Suprapubic skin (tissue), 4 donors: Measurements from ENCODE around the gene OPA3. TPM values are rescaled to one million over a fixed set of nuclear protein-coding genes. Genes with fewer than 3 reads are reported as not detected.
"Not testable (repeated sequence)": the region's sequence is repeated elsewhere in the genome, so short reads cannot be mapped to it uniquely, and the experiment has no call there.

Experiments
- DNase-seq, 2 donors: peaks; one replicate each; pipeline ENCODE4 v3.0.0-alpha.2; 2019; ENCODE audit warnings: low spot score in 2 of 2
- H3K27ac ChIP-seq: fragments of 200-600 bp; sonication (generic); one replicate; pipeline ENCODE4 v1.5.1; 2019
- H3K27me3 ChIP-seq: fragments of 200-600 bp; sonication (generic); one replicate; pipeline ENCODE4 v1.5.1; 2019
- H3K36me3 ChIP-seq: fragments of 200-600 bp; sonication (generic); one replicate; pipeline ENCODE4 v1.5.1; 2019
- H3K4me1 ChIP-seq: fragments of 200-600 bp; sonication (generic); one replicate; pipeline ENCODE4 v1.5.1; 2019
- H3K4me3 ChIP-seq: fragments of 200-600 bp; sonication (generic); one replicate; pipeline ENCODE4 v1.5.1; 2019; ENCODE audit warnings: mild to moderate bottlenecking
- H3K9me3 ChIP-seq: fragments of 200-600 bp; sonication (generic); one replicate; pipeline ENCODE4 v1.5.1; 2019
- EP300 ChIP-seq: sonication (generic); formaldehyde crosslinking; IDR thresholded peaks from one replicate; pipeline ENCODE4 v1.6.1; 2017; ENCODE audit warnings: antibody characterized with exemption
- POLR2A ChIP-seq, 2 donors: fragments of 450-650 bp; IDR thresholded peaks; one replicate each; pipeline ENCODE4 v1.6.1; 2017; ENCODE audit warnings: antibody characterized with exemption in 2 of 2, mild to moderate bottlenecking in 2 of 2, moderate library complexity in 2 of 2
- POLR2AphosphoS5 ChIP-seq, 3 donors: sonication (generic); formaldehyde crosslinking; IDR thresholded peaks; one replicate each; pipeline ENCODE4 v1.6.1; 2017; ENCODE audit warnings: antibody characterized with exemption in 3 of 3
- WGBS: methylation state at CpG from one replicate; pipeline ENCODE4 v1.1.5; 2018; 5-methylcytosine and 5-hydroxymethylcytosine counted together
- total RNA-seq, 4 donors: library from RNA; depleted of rRNA; stranded (reverse); fragments of >200 nt; gene quantifications; one replicate each; pipeline ENCODE4 v1.1.0, GENCODE V29; 2016
- TF ChIP-seq, protein P1 (sequence below), 2 donors: fragments of 200-600 bp in 1 of 2; fragments of 450-650 bp in 1 of 2; sonication (generic) in 1 of 2; IDR thresholded peaks; one replicate each; pipeline ENCODE4 v1.5.1; 2016 to 2019; ENCODE audit warnings: antibody characterized with exemption in 2 of 2, mild to moderate bottlenecking in 1 of 2, moderate library complexity in 1 of 2

Gene OPA3
- total RNA-seq, 4 donors from 2014 or later: 13.8 to 25.6 (median 22.5) TPM

DNA sequence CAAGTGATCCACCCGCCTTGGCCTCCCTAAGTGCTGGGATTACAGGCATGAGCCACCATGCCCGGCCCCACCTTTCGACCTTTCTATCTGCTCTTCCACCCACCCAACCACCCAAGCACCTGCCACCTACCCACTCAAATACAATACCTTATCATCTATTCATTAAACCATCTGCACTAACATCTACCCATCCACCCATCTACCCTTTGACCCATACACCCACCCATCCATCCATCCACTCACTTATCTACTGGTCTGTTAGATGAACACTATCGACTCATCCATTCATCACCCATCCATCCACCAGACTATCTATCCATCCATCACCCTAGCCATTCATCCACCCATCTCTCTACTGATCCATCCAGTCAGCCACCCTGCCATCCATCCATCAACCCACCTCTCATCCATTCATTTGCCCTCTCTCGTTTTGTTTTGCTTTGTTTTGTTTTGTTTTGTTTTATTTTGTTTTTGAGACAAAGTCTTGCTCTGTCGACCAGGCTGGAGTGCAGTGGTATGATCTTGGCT lies 37.4 kb upstream of the OPA3 start:
- Histone ChIP-seq H3K4me1 (no peaks in the 10 kb centered on the region), H3K9me3 (no peaks in the 10 kb centered on the region), H3K36me3 (peaks cover 86% of the 10 kb centered on the region), H3K4me3 (no peak overlapping the region), H3K27me3 (no peaks in the 10 kb centered on the region), H3K27ac (no peak overlapping the region)
- DNase-seq: no peak
- 90% methylated on average over 6 of the region's 6 CpGs for WGBS
- TF ChIP-seq, protein P1, sequence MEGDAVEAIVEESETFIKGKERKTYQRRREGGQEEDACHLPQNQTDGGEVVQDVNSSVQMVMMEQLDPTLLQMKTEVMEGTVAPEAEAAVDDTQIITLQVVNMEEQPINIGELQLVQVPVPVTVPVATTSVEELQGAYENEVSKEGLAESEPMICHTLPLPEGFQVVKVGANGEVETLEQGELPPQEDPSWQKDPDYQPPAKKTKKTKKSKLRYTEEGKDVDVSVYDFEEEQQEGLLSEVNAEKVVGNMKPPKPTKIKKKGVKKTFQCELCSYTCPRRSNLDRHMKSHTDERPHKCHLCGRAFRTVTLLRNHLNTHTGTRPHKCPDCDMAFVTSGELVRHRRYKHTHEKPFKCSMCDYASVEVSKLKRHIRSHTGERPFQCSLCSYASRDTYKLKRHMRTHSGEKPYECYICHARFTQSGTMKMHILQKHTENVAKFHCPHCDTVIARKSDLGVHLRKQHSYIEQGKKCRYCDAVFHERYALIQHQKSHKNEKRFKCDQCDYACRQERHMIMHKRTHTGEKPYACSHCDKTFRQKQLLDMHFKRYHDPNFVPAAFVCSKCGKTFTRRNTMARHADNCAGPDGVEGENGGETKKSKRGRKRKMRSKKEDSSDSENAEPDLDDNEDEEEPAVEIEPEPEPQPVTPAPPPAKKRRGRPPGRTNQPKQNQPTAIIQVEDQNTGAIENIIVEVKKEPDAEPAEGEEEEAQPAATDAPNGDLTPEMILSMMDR (IDR thresholded peaks at IDR 0.05): no peak
- TF ChIP-seq EP300 (no peak), POLR2A (IDR thresholded peaks at IDR 0.05) (no peak), POLR2AphosphoS5 (IDR thresholded peaks at IDR 0.05) (no peak)

DNA sequence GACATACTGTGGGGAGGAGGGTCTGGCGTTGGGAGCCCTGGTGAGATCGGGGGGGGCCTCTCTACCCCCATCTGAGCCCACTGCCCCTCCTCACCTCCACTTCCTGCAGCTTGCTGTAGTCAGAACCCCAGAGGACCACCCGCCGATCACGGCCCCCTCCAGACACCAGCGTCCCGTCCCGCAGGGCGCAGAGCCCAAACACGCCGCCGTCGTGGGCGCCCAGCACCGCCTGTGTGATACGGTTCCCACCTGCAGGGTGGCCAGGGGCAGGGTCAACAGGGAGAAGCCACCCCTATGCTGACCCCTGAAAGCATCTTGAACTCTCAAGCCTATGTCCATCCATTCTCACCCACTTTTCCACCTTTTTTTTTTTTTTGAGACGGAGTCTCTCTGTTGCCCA lies 36.8 kb upstream of the OPA3 start:
- no peak for DNase-seq
- Histone ChIP-seq H3K4me1 (no peaks in the 10 kb centered on the region), H3K9me3 (no peaks in the 10 kb centered on the region), H3K4me3 (no peak overlapping the region), H3K36me3 (peaks cover 88% of the 10 kb centered on the region), H3K27ac (no peak overlapping the region), H3K27me3 (no peaks in the 10 kb centered on the region)
- 90% methylated on average over 15 of the region's 17 CpGs for WGBS
- TF ChIP-seq EP300 (no peak), POLR2AphosphoS5 (IDR thresholded peaks at IDR 0.05) (no peak), POLR2A (IDR thresholded peaks at IDR 0.05) (no peak)
- TF ChIP-seq, protein P1 (IDR thresholded peaks at IDR 0.05): no peak

DNA sequence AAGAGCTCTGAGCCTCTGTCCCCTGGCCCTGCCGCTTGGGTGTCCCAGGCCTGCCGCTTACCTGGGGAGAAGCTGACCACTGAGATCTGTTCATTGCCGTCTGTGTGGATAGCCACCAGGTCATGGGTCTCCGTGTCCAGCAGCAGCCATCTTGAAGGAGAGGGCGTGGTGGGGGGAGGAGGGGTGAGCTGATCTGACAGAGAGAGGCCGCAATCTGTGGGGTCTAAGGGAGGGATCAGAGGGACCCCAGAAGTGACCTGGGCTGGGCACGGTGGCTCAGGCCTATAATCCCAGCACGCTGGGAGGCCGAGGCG lies 32.1 kb upstream of the OPA3 start:
- no peak overlapping the region for H3K4me3 ChIP-seq
- H3K36me3 ChIP-seq: peaks cover 73% of the 10 kb centered on the region
- 84% methylated on average over 9 of the region's 10 CpGs for WGBS
- no peaks in the 10 kb centered on the region for H3K9me3 ChIP-seq
- TF ChIP-seq POLR2AphosphoS5 (IDR thresholded peaks at IDR 0.05): no peak
- TF ChIP-seq, protein P1 (IDR thresholded peaks at IDR 0.05): no peak
- no peak for TF ChIP-seq POLR2A (IDR thresholded peaks at IDR 0.05)
- no peak for TF ChIP-seq EP300
- H3K27me3 ChIP-seq: no peaks in the 10 kb centered on the region
- H3K4me1 ChIP-seq: peaks cover 23% of the 10 kb centered on the region
- no peak for DNase-seq
- no peak overlapping the region for H3K27ac ChIP-seq

DNA sequence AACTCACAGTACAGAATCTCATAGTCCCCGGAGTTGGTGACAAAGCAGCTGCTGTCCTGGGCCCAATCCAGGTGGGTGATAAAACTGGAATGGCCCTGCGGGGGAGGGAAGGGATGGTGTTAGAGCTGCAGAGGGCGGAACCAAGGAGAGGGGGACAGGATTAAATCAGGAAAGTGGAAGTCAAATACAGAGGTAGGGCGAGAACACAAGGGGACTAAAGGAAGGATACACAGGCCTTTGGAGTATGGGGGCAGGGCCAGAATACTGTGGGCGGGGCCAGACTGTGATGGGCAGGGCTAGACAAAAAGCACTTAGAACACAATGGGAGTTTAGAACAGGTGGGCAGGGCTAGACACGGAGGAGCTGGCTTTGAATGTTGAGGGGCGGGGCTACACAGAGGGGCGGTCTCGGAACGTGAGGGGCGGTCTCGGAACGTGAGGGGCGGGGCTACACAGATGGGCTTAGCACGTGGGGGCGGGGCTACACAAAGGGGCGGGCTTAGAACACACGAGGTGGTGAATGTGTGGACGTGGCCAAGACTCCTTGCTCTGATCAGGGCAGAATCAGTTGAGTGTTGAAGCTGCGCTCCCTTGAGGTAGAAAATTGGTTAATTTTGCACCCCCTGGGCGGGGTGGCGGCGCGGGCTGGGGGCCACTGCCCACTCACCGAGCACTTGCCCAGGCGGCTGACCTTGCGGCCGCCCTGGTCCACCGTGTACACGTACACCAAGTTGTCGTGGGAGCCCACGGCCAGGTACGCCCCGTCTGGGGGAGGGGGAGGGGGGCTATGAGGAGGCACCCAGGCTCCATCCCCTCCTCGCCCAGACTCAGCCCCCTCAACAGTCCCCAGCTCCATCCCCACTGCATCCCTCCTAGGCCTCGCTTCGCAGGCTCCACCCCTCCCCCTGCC lies 31.4 kb upstream of the OPA3 start:
- no peak for TF ChIP-seq POLR2A (IDR thresholded peaks at IDR 0.05)
- TF ChIP-seq, protein P1 (IDR thresholded peaks at IDR 0.05): no peak

DNA sequence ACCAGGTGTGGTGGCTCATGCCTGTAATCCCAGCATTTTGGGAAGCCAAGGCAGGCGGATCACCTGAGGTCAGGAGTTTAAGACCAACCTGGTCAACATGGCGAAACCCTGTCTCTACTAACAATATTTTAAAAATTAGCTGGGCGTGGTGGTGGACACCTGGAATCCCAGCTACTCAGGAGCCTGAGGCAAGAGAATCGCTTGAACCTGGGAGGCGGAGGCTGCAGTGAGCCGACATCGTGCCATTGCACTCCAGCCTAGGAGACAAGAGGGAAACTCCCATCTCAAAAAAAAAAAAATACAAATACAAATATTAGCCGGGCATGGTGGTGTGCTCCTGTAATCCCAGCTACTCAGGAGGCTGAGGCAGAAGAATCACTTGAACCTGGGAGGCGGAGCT lies 30.5 kb upstream of the OPA3 start:
- not testable (repeated sequence) for DNase-seq, H3K27me3 ChIP-seq, H3K9me3 ChIP-seq, H3K4me3 ChIP-seq
- H3K4me1 ChIP-seq: peaks cover 23% of the 10 kb centered on the region
- peaks cover 74% of the 10 kb centered on the region for H3K36me3 ChIP-seq
- WGBS: 82% methylated on average over 9 of the region's 9 CpGs
- peak overlapping the region; percentile 38 for H3K27ac ChIP-seq

More for the DNA sequence above, 31.4 kb upstream of the OPA3 start:
- no peak overlapping the region for H3K4me3 ChIP-seq
- no peaks in the 10 kb centered on the region for H3K9me3 ChIP-seq
- H3K27ac ChIP-seq: peak overlapping the region; percentile 21
- H3K27me3 ChIP-seq: no peaks in the 10 kb centered on the region
- DNase-seq: peak; percentile 86 to 87
- 57% methylated on average over 35 of the region's 37 CpGs for WGBS
- peaks cover 23% of the 10 kb centered on the region for H3K4me1 ChIP-seq
- H3K36me3 ChIP-seq: peaks cover 73% of the 10 kb centered on the region
